Skeletal muscle cell (primary cell): ENCODE measurements around the gene GPATCH8.
"Not testable (repeated sequence)": the region's sequence is repeated elsewhere in the genome, so short reads cannot be mapped to it uniquely, and the experiment has no call there.

ENCODE experiments used
- DNase-seq: peaks from one replicate; pipeline ENCODE4 v3.0.0-alpha.2; 2010; ENCODE audit warnings: low read depth
- H3K4me3 ChIP-seq: 2 replicates; pipeline ENCODE4 v1.5.1; 2011; ENCODE audit warnings: low read depth, mild to moderate bottlenecking, control low read depth, low read length, moderate library complexity

Gene GPATCH8

GRCh38 chr17:44503147-44504029 is at the start of gene GPATCH8:
Gene GPATCH8 (minus strand): TSS chr17:44503406. CDS start chr17:44503370, 36 bp downstream.
- peak; percentile 83 for DNase-seq
- H3K4me3 ChIP-seq, result peak within 1 kb of the TSS; percentile 77

DNA sequence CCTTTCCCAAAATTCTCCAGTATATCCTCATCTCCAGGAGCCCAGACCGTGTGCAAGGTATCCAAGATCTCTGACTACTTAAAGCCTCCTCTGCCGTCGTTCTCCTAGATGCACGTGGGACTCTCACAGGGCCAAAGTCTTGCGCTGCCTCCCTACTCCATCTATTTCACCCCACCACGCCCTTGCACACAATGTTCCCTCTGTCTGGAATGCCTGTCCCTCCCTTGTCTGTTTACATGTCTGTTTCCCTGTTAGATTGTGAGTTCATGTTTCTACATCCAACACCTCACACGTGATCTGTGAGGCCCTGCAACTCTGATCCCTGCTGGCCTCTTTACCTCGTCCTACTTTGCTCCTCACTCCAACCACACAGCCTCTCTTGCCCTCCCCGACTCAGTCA is 49.2 kb upstream of the GPATCH8 start:
- no peak overlapping the region for H3K4me3 ChIP-seq
- DNase-seq, result no peak

GRCh38 chr17:44549686-44550085 is 46.5 kb upstream of the GPATCH8 start:
- no peak overlapping the region for H3K4me3 ChIP-seq
- no peak for DNase-seq

DNA sequence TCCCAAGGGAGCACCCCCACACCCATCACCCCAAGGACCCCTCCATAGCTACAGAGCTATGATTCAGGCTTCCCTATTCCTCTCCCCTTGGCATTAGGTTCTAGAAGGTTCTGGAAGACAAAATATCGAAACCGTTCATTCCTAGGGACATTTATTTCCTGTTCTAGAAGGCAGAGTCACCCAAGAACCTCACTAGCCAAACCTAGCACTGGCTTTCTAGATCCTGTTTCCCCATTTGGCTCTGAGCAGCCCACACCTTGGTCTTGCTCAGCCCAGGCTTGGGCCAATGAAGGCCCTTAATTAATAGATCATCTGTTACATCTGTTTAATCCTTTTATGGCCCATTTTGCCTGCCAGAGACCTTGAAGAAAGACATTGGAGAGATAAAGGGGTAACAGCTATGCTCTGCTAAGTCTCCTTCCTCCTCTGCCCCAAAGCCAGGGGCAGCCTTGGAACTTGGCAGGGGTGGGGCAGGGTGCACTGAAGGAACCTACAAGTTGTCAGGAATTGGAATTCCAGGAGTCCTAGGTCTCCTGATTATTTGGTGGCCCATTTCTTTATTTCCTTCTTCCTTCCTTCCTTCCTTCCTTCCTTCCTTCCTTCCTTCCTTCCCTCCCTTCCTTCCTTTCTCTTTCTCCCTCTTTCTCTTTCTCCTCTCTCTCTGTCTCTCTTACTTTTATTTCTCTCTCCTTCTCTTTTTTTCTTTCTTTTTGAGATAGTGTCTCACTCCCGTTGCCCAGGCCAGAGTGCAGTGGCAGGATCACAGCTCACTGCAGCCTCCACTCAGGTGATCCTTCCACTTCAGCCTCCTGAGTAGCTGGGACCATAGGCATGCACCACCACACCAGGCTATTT is 45.4 kb upstream of the GPATCH8 start:
- no peak for DNase-seq
- H3K4me3 ChIP-seq, result no peak overlapping the region

DNA sequence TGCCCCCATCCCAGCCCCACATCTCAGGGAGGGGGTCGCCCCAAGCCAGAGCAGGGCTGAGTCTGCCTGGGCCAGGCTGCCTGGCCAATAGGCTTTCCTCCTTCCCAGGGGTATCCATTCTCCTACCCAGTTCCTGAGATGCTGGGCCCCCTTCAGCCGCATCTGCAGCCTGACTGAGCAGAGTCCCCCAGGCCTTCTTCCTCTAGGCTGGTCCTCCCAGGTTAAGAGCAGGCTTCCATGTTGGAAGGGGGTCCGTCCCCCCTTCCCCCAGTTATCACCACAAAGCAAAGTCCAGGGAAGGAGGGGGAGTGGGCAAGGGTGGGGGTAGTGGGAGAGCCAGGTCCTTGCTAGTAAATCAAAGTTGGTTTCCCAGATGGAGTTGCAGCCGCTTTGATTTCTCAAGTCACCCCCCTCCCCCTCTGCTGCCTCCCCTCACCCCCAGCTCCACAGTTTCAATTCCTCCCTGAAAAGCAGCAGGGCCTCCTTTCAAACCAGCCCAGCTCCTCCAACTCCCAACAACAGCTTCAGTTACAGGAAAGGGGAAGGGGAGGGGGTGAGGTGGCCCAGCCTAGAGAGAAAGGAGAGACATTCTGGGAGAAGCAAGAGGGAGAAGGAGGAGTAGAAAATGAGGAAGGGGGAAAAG is 44.5 kb upstream of the GPATCH8 start:
- DNase-seq, result no peak
- no peak overlapping the region for H3K4me3 ChIP-seq

DNA sequence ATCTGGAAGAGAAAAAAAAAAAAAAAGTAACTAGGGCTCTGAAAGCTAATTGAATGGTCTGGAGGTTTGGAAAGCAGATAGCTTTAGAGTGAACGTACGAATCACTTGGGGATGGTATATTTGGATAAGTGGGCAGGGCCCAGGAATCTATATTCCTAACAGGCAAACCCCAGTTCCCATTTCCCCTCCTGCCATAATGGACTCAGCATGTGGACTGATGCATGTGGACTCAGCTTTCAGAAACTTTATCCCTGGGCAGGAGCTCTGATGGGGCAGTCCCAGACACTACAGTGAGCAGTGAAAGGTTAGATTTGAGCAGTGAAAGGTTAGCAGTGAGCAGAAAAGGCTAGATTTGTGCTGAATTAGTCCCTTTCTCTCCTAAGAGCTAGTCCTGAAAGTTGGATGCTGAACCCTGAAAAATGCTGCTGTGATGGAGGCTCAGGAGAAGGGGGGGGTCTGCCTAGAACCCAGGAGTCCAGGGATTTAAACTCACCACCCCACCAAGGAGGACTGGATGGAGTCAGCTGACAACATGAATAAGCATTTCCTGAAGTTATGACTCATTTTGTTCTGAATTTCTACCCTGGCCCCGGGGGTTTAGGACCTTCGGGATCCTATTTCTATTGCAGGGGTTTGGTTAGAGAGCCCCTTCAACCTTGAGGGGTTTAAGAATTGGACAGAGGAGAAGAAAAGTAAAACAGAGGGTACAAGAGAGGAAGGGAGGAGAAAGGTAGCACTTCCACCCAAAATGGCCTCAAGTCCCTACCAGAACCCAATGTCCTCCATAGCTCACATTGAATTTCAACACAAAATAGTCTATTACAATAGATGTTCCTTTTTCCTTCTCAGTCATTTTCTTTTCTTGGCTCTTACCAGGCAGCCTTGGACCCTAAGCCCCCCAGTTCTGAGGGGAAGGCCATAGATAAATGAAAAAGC is 43.7 kb upstream of the GPATCH8 start:
- no peak for DNase-seq
- H3K4me3 ChIP-seq, result no peak overlapping the region

DNA sequence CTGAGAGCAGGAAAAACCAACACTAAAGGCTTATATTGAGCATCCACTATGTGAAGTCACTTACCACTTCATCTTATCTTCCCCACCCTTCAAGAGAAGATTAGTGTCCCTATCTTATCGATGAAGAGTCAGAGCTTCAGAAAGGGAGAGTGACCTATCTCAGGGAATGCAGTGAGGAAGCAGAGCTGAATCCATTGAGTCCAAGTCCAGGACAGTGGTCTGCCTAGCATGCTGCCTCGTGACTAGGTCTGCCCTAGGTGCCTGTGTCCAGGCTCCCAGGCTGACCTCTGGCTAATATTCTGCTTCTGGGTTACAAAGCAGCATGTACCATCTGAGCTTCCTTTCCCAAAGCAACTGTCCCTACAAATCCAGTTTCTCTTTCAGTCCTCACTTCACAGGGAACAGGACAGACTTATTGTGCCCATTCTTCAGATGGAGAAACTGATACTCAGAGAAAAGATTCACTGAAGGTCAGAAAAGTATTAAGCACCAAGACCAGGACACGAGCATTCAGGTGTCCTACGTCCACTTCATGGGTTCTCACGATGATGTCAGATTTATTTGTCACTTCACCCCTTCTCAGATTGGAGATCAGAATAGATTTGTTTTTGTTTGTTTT is 40.8 kb upstream of the GPATCH8 start:
- no peak overlapping the region for H3K4me3 ChIP-seq

GRCh38 chr17:44543213-44543904 is 40.2 kb upstream of the GPATCH8 start:
- H3K4me3 ChIP-seq, result no peak overlapping the region

More for the DNA sequence above, 40.8 kb upstream of the GPATCH8 start:
- DNase-seq, result no peak

GRCh38 chr17:44541884-44542581 is 38.8 kb upstream of the GPATCH8 start:
- H3K4me3 ChIP-seq, result no peak overlapping the region
- no peak for DNase-seq

More at GRCh38 chr17:44543213-44543904, 40.2 kb upstream of the GPATCH8 start:
- peak; percentile 67 for DNase-seq

GRCh38 chr17:44540246-44541084 is 37.3 kb upstream of the GPATCH8 start:
- no peak for DNase-seq

GRCh38 chr17:44539673-44540072 is 36.5 kb upstream of the GPATCH8 start:
- no peak for DNase-seq
- no peak overlapping the region for H3K4me3 ChIP-seq

More at GRCh38 chr17:44540246-44541084, 37.3 kb upstream of the GPATCH8 start:
- no peak overlapping the region for H3K4me3 ChIP-seq

DNA sequence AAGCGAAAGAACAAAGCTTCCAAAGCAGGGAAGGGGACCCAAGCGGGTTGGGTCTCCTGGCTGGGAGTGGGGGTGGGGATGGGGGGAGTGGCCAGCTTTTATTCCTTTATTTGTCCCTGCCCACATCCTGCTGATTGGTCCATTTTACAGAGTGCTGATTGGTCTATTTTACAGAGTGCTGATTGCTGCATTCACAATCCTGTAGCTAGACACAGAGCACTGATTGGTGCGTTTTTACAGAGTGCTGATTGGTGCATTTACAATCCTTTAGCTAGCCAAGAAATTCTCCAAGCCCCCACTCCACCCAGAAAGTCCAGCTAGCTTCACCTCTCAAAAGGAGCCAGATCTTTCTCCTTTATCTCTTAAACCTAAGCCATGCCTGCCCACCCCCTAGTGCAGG is 34.7 kb upstream of the GPATCH8 start:
- not testable (repeated sequence) for DNase-seq, H3K4me3 ChIP-seq

DNA sequence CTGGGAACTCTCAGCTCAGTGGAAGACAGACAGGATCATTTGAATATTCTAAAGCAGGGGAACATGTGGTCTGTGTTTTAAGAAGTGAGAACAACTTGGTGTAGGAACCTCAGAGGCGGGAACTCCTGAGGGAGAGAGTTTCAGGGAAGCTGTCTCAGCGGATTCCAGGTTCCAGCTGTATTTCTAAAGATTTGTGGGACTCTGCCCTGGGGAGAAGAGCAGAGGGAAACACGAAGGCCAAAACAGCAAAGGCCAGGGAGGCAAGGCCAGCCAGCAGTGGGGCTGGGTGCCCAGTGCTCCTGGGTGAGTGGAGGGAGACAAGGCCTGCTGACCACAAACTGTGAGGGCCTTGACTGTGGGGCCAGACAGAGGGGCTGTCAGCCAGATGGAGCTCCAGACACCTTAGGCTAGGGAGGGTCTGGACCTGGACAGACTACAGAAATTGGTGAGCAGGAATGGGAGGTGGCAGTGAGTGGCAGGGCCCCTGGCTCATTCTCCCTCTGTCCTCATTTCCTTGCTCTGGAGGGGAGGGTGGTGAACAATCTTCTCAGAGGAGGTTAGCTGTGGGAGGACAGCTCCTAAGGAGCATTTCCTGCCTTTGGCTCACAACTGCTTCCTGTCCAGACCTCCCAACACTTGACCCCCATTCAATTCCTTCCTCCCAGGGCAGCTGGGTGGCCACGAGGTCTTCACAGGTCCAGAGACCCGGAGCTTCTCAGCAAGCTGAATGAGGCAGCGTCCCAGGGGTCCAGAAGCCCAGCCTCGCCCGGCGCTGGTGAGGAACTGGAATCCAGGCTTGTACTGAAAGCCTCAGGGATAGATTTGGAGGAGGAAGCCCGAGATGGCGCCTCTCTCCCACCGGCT is 33.1 kb upstream of the GPATCH8 start:
- no peak overlapping the region for H3K4me3 ChIP-seq
- DNase-seq, result no peak

GRCh38 chr17:44533533-44534246 is 30.5 kb upstream of the GPATCH8 start:
- H3K4me3 ChIP-seq, result peak overlapping the region; percentile 10
- DNase-seq, result no peak

DNA sequence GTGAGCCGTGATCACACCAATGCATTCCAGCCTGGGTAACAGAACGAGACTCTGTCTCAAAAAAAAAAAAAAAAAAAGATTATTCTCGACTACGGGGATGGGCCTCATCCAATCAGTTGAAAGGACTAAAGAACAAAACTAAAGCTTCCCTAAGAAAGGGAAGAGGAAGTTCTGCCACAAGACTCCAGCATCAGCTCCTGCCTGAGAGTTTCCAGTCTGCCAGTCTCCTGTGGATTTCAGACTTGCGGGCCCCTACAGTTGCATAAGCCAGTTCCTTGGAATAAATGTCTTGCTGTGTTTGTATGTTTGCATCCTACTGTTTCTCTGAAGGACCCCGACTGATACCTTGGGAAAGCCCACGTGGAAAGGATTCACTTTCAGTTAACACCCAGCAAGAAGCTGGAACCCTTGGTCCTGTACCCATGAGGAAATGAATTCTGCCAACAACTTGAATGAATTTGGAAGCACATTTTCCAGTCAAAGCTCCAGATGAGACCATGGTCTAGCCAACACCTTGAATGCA is 27.8 kb upstream of the GPATCH8 start:
- H3K4me3 ChIP-seq, result no peak overlapping the region
- DNase-seq, result no peak
